Endothelial cell (in vitro differentiated cells): ENCODE results near the gene HDAC7. TPM values are rescaled to one million over a fixed set of nuclear protein-coding genes. Genes with fewer than 3 reads are reported as not detected.
A peak's percentile ranks its signal among the peaks of the same experiment; 100 is the strongest.

ENCODE experiments used
- DNase-seq: peaks from one replicate; pipeline ENCODE4 v3.0.0; 2021; ENCODE audit warnings: low spot score
- H3K27ac Mint-ChIP-seq: one replicate; pipeline ENCODE4 v1.8.0; 2021; ENCODE audit warnings: mixed read lengths, inconsistent platforms; ENCODE audit not compliant: unreplicated experiment
- H3K27me3 Mint-ChIP-seq: one replicate; pipeline ENCODE4 v1.8.0; 2021; ENCODE audit warnings: mild to moderate bottlenecking, moderate library complexity, mixed read lengths, inconsistent platforms; ENCODE audit not compliant: unreplicated experiment
- H3K36me3 Mint-ChIP-seq: one replicate; pipeline ENCODE4 v1.8.0; 2021; ENCODE audit warnings: mild to moderate bottlenecking, low read depth, mixed read lengths, inconsistent platforms; ENCODE audit not compliant: unreplicated experiment
- H3K4me1 Mint-ChIP-seq: one replicate; pipeline ENCODE4 v1.8.0; 2021; ENCODE audit warnings: mild to moderate bottlenecking, mixed read lengths, inconsistent platforms; ENCODE audit not compliant: unreplicated experiment
- H3K4me3 Mint-ChIP-seq: one replicate; pipeline ENCODE4 v1.8.0; 2021; ENCODE audit warnings: mild to moderate bottlenecking, mixed read lengths, inconsistent platforms; ENCODE audit not compliant: unreplicated experiment
- H3K9me3 Mint-ChIP-seq: one replicate; pipeline ENCODE4 v1.8.0; 2021; ENCODE audit warnings: mixed read lengths, inconsistent platforms; ENCODE audit not compliant: unreplicated experiment
- CTCF ChIP-seq: fragments of 200-600 bp; sonication (generic); IDR thresholded peaks from one replicate; pipeline ENCODE4 v1.5.0; 2021; ENCODE audit warnings: antibody characterized with exemption; ENCODE audit not compliant: unreplicated experiment
- total RNA-seq: library from RNA; stranded (reverse); fragmentation: NEBNext Ultra II Directional; extraction: Animal tissue kit (Norgen Biotek cat#: 25700); gene quantifications from one replicate; pipeline ENCODE4 v1.2.1, GENCODE V29; 2021; ENCODE audit not compliant: unreplicated experiment

Gene HDAC7
- total RNA-seq, 1 donor from 2014 or later: 387 TPM

GRCh38 chr12:47805417-47805816 is 14.3 kb downstream of the HDAC7 start:
- Mint-ChIP-seq H3K27ac (peak overlapping the region; percentile 90), H3K4me3 (peak overlapping the region; percentile 1), H3K27me3 (peaks cover 39% of the 10 kb centered on the region), H3K36me3 (peaks cover 39% of the 10 kb centered on the region), H3K4me1 (peaks cover 93% of the 10 kb centered on the region), H3K9me3 (no peaks in the 10 kb centered on the region)
- DNase-seq: no peak
- no peak for TF ChIP-seq CTCF

GRCh38 chr12:47804171-47804570 is 15.5 kb downstream of the HDAC7 start:
- H3K9me3 Mint-ChIP-seq: no peaks in the 10 kb centered on the region
- peaks cover 45% of the 10 kb centered on the region for H3K27me3 Mint-ChIP-seq
- no peak for DNase-seq
- H3K27ac Mint-ChIP-seq: peak overlapping the region; percentile 90
- H3K36me3 Mint-ChIP-seq: peaks cover 39% of the 10 kb centered on the region
- H3K4me3 Mint-ChIP-seq: peak overlapping the region; percentile 47
- H3K4me1 Mint-ChIP-seq: peaks cover 97% of the 10 kb centered on the region
- no peak for TF ChIP-seq CTCF

DNA sequence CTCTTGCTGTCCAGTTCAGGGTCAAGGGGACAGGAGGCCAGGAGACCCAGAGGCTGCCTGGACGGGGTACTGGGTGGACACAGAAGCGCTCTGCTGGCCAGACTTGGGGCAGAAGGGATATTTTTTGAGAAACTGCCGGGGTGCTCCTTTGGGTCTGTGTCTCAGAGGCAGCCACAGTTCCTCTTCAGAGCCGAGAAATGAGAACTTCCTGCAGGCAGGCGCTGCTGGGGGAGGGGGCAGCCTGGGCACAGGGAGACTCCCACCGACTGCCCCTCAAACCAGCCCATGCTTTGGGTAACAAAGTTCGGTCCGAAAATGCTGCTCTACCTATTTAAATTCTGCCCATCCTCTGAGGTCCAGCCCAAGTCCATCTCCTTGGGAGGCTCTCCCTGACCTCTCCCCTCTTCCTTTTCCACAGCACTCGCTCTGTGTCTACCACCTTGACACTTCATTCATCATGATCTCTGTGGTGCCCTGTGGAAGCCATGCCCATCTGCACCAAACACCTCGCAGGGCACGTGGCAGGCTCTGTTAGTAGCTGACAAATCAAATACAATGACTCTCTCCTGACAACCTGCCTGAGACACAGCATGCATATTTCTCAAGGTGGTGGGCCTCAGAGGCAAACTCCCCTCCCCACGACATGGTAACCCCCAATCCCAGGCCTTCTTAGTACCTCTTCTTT is 16.4 kb downstream of the HDAC7 start:
- Mint-ChIP-seq H3K27me3 (peaks cover 41% of the 10 kb centered on the region), H3K4me1 (peaks cover 89% of the 10 kb centered on the region), H3K4me3 (peak overlapping the region; percentile 82), H3K9me3 (no peaks in the 10 kb centered on the region), H3K27ac (peak overlapping the region; percentile 90), H3K36me3 (peaks cover 34% of the 10 kb centered on the region)
- no peak for TF ChIP-seq CTCF
- no peak for DNase-seq

- Mint-ChIP-seq H3K27me3 (peaks cover 44% of the 10 kb centered on the region), H3K9me3 (no peaks in the 10 kb centered on the region), H3K27ac (peak overlapping the region; percentile 90), H3K4me3 (peak overlapping the region; percentile 83), H3K36me3 (peaks cover 38% of the 10 kb centered on the region), H3K4me1 (peaks cover 85% of the 10 kb centered on the region)
- DNase-seq: no peak
- peak; percentile 60 for TF ChIP-seq CTCF
Measured at GRCh38 chr12:47802312-47802711, 17.4 kb downstream of the HDAC7 start.

DNA sequence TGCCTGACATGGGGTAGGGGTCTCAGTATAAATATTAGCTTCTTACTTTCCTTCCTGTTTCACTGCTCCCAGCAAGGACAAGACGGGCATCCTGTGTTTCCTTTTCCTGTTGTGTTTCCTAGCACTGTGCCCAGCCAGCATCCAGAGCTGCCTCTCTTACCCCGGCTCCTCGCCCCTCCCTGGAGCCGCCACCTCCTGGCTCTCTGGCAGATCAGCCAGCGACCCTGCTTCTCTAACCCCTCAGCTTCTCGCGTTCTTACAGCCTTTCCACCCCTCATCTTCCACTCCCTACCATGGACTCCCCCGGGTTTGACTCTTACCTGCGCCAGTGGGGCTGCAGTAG is 17.8 kb downstream of the HDAC7 start:
- peak overlapping the region; percentile 90 for H3K27ac Mint-ChIP-seq

More for the DNA sequence above, 17.8 kb downstream of the HDAC7 start:
- Mint-ChIP-seq H3K9me3 (no peaks in the 10 kb centered on the region), H3K36me3 (peaks cover 36% of the 10 kb centered on the region), H3K4me3 (peak overlapping the region; percentile 83), H3K27me3 (peaks cover 40% of the 10 kb centered on the region), H3K4me1 (peaks cover 83% of the 10 kb centered on the region)
- TF ChIP-seq CTCF: no peak
- peak; percentile 65 for DNase-seq
